ENCODE data around the gene HES5. TPM values are rescaled to one million over a fixed set of nuclear protein-coding genes. Genes with fewer than 3 reads are reported as not detected.

The HES5 gene
- polyA plus RNA-seq, 1 of the 3 experiments (the other 2 are of a cell fraction) = 0.03 TPM

GRCh38 chr1:2566101-2567045 lies 36.3 kb upstream of the HES5 start (continued):
- TF ChIP-seq RAD21 (IDR thresholded peaks at IDR 0.05; ENCODE audit: low read length) (no peak), TCF12 (IDR thresholded peaks at IDR 0.05) (no peak), FOXM1 (IDR thresholded peaks at IDR 0.05; ENCODE audit: low read depth) (no peak)

GRCh38 chr1:2564815-2565374 lies 34.8 kb upstream of the HES5 start:
- no peak for DNase-seq
- Histone ChIP-seq H3K27ac (ENCODE audit: low read depth in 2 of 2, low read length in 1 of 2) (no peak overlapping the region), H3F3A (replicated peaks; ENCODE audit: insufficient read depth) (no peaks in the 10 kb centered on the region), H3K4me3 (ENCODE audit: low read depth in 2 of 2, low read length in 1 of 2) (no peak overlapping the region), H3K4me1 (ENCODE audit: control insufficient read depth in 1 of 2, insufficient read depth in 2 of 2, low read depth in 1 of 2, low read length in 1 of 2) (no peaks in the 10 kb centered on the region), H3K9me2 (no peaks in the 10 kb centered on the region), H3K9ac (no peak overlapping the region), H3K36me3 (replicated peaks in 1 of 2; ENCODE audit: control insufficient read depth in 1 of 2, insufficient read depth in 2 of 2, low read length in 1 of 2) (no peaks in the 10 kb centered on the region), H3K27me3 (ENCODE audit: insufficient read depth) (no peaks in the 10 kb centered on the region), H4K20me1 (ENCODE audit: insufficient read depth) (no peaks in the 10 kb centered on the region), H2AFZ (ENCODE audit: low read depth) (no peak overlapping the region), H3K9me3 (no peaks in the 10 kb centered on the region), H3K4me2 (no peak overlapping the region), H3K79me2 (ENCODE audit: insufficient read depth) (no peaks in the 10 kb centered on the region)
- CTCF ChIA-PET = interaction anchor here (1.2 to 1.6 kb wide), 2 partner anchors 10 to 105 kb away, joined by 3 to 6 read pairs; partner anchors contain the start of gene TNFRSF14
- POLR2A ChIA-PET = no interaction called here
- WGBS (ENCODE audit: low lambda C conversion rate) = 53% methylated on average over 12 of the region's 14 CpGs
- TF ChIP-seq FOXM1 (IDR thresholded peaks at IDR 0.05; ENCODE audit: low read depth) (no peak), PBX3 (IDR thresholded peaks at IDR 0.05) (no peak), RFX5 (IDR thresholded peaks at IDR 0.05; ENCODE audit: low read length) (no peak), ZBTB33 (IDR thresholded peaks at IDR 0.05; ENCODE audit: borderline replicate concordance, low read depth) (no peak), USF1 (IDR thresholded peaks at IDR 0.05; ENCODE audit: borderline replicate concordance, low read depth) (no peak), SIN3A (IDR thresholded peaks at IDR 0.05; ENCODE audit: borderline replicate concordance, low read depth, low read length) (no peak), USF2 (IDR thresholded peaks at IDR 0.05; ENCODE audit: borderline replicate concordance, low read depth, low read length) (no peak), TAF1 (IDR thresholded peaks at IDR 0.05; ENCODE audit: borderline replicate concordance, low read depth, low read length) (no peak), MXI1 (IDR thresholded peaks at IDR 0.05; ENCODE audit: low read depth, low read length) (no peak), MAX (IDR thresholded peaks at IDR 0.05; ENCODE audit: low read depth) (no peak), SMC3 (IDR thresholded peaks at IDR 0.05; ENCODE audit: low read depth, low read length) (no peak), JUND (IDR thresholded peaks at IDR 0.05) (no peak), FOXJ3 (CRISPR knock-in tag; IDR thresholded peaks at IDR 0.05) (no peak), NRF1 (IDR thresholded peaks at IDR 0.05; ENCODE audit: low read depth, low read length) (no peak), MEF2A (IDR thresholded peaks at IDR 0.05; ENCODE audit: borderline replicate concordance, low read depth) (no peak), ELF1 (IDR thresholded peaks at IDR 0.05) (no peak)

All from SK-N-SH (cell line).